ENCODE data around the gene TMIGD1.
"Not testable (repeated sequence)": the region's sequence is repeated elsewhere in the genome, so short reads cannot be mapped to it uniquely, and the experiment has no call there.

The TMIGD1 gene

DNA sequence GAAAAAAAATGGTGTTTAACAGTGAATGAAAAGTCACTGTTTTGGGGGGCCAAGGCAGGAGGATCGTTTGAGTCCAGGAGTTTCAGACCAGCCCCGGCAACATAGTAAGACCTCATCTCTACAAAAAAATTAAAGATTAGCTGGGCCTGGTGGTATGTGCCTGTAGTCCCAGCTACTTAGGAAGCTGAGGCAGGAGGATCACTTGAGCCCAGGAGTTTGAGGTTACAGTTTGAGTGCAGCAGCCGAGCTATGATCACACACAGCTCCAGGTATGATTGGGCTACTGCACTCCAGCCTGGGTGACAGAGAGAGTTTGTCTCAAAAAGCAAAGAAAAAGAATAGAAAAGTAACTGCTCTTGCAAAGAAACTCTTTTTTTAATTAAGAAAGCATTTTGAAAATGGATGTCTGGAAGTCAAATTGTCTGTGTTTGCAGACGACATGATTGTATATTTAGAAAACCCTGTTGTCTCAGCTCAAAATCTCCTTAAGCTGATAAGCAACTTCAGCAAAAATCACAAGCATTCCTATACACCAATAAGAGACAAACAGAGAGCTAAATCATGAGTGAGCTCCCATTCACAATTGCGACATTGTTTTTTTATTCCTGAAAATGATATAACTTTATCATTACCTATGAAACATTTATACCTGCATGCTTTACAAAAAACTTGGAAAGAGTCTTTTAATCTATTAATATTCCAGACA, 24.4 kb upstream of the TMIGD1 start:
- no peak for DNase-seq

GRCh38 chr17:30357476-30357875, 23.6 kb upstream of the TMIGD1 start:
- DNase-seq: no peak

DNA sequence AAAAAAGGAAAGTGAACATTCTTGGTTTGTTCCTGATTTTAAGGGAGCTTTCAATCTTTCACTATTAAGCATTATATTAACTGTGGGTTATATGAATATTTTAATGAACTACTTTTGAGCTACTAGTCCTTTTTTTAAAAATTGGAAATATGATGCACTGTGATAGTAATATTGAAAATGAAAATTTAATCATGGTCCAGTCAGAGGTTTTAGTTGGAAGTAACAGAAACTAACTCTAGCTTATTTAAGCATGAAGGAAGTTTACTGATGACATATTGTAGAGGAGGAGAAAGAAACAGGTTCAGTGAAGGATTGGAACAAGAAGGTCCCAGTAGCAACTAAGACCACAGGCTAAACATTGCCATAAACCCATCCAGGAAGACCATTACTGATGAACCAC, 20.8 kb upstream of the TMIGD1 start:
- no peak for DNase-seq

- no peak for DNase-seq
Observed at GRCh38 chr17:30352240-30352814, 18.5 kb upstream of the TMIGD1 start.

GRCh38 chr17:30351735-30352134, 17.9 kb upstream of the TMIGD1 start:
- DNase-seq: no peak

- not testable (repeated sequence) for DNase-seq
Observed at GRCh38 chr17:30351263-30351662, 17.4 kb upstream of the TMIGD1 start.

DNA sequence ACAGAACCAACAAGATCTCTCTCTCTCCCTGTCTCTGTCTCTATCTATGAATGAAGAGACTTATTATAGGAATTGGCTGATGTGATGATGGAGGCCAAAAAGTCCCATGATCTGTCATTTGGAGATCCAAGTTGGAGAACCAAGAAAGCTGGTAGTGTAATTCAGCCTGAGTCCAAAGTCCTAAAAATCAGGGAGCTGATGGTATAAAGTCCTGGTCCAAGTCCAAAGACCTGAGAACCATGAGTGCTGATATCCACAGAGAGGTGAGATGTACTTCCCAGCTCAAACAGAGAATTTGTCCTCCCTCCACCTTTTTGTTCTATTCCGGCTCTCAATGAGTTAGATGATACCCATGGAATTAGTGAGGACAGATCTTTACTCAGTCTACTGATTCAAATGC, 15.4 kb upstream of the TMIGD1 start:
- no peak for DNase-seq

- DNase-seq: no peak
Observed at GRCh38 chr17:30347488-30347887, 13.6 kb upstream of the TMIGD1 start.

DNA sequence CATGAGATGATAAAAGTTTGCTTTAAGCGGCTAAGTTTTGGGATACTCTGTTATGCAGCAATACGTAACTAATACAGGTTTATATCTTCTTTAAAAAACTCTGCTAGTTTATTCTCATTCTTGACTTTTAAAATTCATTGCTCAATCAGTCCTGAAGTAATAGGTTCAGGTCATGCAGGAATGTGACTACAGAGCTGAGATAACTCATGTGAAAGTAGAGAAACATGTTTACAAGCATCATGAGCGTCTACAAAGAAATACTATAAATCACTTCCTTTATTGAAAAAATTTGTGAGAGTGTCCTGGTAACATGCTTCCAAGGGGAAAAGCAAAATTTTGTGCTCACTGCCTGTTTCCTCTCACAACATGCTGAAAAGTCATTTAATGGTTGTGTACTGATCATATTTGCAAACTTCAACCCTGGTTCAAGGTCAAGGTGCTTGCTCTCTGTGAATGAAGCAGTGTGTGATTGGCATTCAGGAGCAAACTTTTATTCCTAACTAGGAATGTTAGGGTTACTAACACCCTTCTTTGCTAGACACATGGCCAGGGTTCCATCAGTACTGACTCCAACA, 12.5 kb upstream of the TMIGD1 start:
- DNase-seq: no peak

DNA sequence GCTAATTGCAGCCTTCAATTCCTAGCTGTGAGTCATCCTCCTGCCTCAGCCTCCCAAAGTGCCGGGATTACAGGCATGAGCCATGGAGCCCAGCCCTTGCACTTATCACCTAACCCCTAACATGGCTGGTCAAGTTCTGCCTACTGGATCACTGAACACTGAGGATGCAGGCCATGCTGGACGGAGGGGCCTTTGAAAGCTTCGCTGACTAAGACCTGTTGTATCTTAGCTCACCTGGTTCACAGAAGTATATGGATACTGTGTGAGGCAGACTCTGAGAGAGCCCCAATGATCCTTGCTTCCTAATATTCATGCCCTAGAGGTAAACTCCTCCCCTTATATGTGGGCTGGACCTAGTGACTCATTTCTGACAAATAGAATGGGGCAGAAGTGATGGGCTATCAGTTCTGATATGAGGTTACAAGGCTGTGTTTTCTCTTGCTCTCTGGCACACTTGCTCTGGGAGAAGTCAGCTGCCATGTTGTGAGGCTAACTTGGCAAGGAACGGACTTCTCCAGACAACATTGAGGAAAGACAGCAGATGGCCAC, 11.7 kb upstream of the TMIGD1 start:
- no peak for DNase-seq

- DNase-seq: no peak
Observed at GRCh38 chr17:30345089-30345433, 11.2 kb upstream of the TMIGD1 start.

DNA sequence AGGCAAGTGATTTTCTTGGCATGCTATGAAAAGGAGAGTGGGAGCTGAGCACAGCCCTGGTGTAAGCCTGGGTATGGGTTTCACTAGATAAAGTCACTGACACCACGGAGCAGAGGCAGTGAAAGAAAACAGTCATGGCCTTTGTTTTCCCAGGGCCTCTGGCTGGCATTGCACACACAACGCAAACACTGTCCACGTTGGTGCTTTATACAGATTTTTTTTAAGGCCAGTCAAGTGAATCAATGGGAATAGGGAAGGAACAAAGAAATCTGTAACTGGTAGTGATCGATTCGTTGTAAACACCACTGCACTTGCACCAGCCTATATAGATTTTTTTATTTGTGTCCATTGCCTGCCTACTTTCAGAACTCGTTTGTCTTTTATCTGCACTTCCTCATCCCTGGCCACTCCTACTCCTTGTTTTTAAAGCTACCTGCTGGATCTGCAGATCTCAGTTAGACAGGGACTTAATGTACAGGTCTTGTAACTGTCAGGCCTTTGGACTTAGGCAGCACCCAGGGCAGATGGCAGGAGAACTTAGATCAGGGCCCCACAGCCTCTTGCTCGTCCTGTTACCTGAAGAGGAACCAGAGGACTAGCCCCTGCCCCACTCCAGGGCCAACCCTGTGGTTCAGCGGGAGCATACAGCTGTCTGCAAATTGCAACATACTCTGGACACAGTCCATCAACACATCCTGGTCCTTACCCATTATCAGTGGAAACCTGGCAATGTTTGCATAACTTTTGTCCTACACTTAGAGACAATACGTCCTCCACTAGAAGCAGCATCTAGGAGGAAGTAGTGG, 10.6 kb upstream of the TMIGD1 start:
- DNase-seq: peak; percentile 92

DNA sequence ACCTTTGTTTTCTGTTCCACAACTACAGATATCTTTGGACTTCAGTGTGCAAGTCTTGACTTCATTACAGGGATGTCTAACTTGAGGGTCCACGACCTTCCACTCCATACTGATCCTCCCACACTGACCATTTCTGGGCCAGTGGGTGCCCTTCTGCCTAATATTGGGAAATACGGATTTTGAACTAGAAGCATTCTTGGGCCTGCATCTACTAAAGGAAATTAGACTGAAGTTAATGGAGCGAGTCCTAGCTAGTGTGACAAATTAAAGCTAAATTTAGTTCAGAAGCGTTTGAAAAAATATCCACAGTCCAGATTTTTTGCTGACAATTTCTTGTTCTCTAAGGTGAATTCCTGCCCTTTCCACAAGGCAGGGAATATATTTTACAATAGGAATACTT, 9.9 kb upstream of the TMIGD1 start:
- no peak for DNase-seq

DNA sequence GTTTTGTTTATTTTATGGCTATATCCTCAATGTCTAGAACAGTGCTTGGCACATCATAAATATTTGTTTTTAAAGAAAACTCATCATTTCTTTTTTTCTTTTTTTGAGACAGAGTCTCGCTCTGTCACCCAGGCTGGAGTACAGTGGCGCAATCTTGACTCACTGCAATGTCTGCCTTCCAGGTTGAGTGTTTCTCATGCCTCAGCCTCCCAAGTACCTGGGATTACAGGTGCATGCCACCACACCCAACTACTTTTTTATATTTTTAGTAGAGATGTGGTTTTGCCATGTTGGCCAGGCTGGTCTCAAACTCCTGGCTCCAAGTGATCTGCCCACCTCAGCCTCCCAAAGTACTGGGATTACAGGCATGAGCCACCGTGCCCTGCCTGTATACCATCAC, 9.4 kb upstream of the TMIGD1 start:
- not testable (repeated sequence) for DNase-seq

GRCh38 chr17:30341703-30342249, 7.9 kb upstream of the TMIGD1 start:
- DNase-seq: no peak

DNA sequence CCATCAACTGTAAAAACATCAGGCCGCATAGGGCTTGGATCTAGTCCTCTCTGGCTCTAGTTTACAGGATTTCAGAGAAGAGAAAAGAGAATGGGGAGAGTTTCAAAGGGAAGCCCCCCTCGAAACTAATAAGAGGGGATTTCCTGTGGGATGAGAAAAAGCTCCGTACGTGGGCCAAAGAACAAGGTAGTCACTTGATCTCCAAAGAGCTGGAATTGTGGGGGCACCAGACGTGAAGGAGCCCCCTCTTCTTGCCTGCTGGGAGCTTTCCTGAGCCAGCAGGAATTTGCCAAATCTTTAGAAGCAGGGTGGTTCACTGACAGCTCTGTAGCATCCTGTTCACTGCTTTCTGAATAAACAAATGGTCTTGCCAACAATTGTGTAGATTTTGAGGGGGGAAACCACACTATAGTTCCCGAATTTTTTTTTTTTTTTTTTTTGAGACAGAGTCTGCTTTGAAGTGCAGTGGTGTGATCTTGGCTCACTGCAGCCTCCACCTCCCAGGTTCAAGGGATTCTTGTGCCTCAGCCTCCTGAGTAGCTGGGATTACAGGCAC, 7.0 kb upstream of the TMIGD1 start:
- no peak for DNase-seq

DNA sequence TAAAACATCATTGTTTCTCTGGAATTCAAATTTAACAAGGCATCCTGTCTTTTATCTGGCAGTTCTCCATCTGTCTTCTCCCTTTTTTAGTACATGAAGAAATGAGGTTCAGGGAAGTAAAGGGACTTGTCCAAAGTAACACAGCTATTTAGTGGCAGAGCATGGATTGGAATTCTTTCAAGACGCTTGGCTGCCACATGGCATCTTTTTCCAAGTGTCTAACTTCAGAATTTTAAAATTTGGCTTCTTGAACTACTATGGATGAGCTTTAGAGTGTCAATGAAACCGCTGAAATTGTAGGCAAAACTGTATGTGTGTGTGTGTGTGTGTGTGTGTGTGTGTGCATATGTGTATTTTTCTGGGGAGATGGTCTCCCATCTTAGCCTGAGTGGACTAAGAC, 5.2 kb upstream of the TMIGD1 start:
- DNase-seq: no peak

- no peak for DNase-seq
Observed at GRCh38 chr17:30337393-30337999, 3.6 kb upstream of the TMIGD1 start.

- DNase-seq: peak; percentile 89
Observed at GRCh38 chr17:30336369-30337171, 2.7 kb upstream of the TMIGD1 start.

- no peak for DNase-seq
Observed at GRCh38 chr17:30334421-30334820, 564 bp upstream of the TMIGD1 start.

DNA sequence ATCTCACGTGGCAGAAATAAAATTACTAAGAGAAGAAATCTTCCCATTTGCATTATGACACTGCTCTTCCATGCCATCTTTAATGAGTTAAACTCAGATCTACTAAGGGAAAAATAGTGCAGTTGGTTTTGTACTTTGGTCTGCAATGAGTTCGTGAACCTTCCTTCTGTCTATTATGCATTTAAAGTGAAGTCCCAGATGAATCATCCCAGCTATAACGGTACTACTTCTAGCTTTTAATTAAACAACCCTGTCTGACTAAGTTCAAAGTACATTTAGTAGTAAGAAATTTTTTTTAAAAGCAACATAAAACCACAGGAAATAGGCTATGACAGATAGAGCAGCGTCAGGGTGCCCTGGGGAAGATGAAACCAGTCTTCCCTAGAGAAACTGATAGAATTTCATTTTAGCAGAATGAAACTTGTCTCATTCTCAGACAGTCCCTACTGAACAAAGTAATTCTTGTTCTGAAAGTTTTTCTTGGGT, 1.8 kb downstream of the TMIGD1 start:
- DNase-seq: no peak
